Fibroblast of peridontal ligament (primary cell): ENCODE measurements around the gene SLC12A8.

Experiments
- DNase-seq: peaks from one replicate; pipeline ENCODE4 v3.0.0-alpha.2; 2010; ENCODE audit errors: extremely low read depth

The SLC12A8 gene

GRCh38 chr3:125187599-125187910 is 25.0 kb downstream of the SLC12A8 start:
- no peak for DNase-seq

- DNase-seq, result no peak
Observed at GRCh38 chr3:125186800-125187598, 25.5 kb downstream of the SLC12A8 start.

- DNase-seq, result peak; percentile 54
Observed at GRCh38 chr3:125186261-125186787, 26.2 kb downstream of the SLC12A8 start.

GRCh38 chr3:125185805-125186204 is 26.7 kb downstream of the SLC12A8 start:
- DNase-seq, result no peak

GRCh38 chr3:125179884-125180240 is 32.7 kb downstream of the SLC12A8 start:
- DNase-seq, result no peak

- no peak for DNase-seq
Observed at GRCh38 chr3:125179143-125179883, 33.2 kb downstream of the SLC12A8 start.

- DNase-seq, result no peak
Observed at GRCh38 chr3:125177746-125178145, 34.8 kb downstream of the SLC12A8 start.

- DNase-seq, result peak; percentile 45
Observed at GRCh38 chr3:125175295-125176078, 37.1 kb downstream of the SLC12A8 start.

- no peak for DNase-seq
Observed at GRCh38 chr3:125172346-125172745, 40.2 kb downstream of the SLC12A8 start.

- peak; percentile 69 for DNase-seq
Observed at GRCh38 chr3:125168711-125169393, 43.7 kb downstream of the SLC12A8 start.

- peak; percentile 37 for DNase-seq
Observed at GRCh38 chr3:125166599-125167136, 45.9 kb downstream of the SLC12A8 start.

GRCh38 chr3:125165948-125166553 is 46.5 kb downstream of the SLC12A8 start:
- no peak for DNase-seq

- DNase-seq, result peak; percentile 63
Observed at GRCh38 chr3:125165189-125165947, 47.2 kb downstream of the SLC12A8 start.

GRCh38 chr3:125163739-125164601 is 48.6 kb downstream of the SLC12A8 start:
- DNase-seq, result peak; percentile 31

- no peak for DNase-seq
Observed at GRCh38 chr3:125161607-125162219, 50.8 kb downstream of the SLC12A8 start.

- DNase-seq, result peak; percentile 81
Observed at GRCh38 chr3:125160606-125161371, 51.8 kb downstream of the SLC12A8 start.

- no peak for DNase-seq
Observed at GRCh38 chr3:125157183-125157582, 55.4 kb downstream of the SLC12A8 start.

- no peak for DNase-seq
Observed at GRCh38 chr3:125156456-125156855, 56.1 kb downstream of the SLC12A8 start.
